ENCODE measurements around the gene DOCK6. TPM values are rescaled to one million over a fixed set of nuclear protein-coding genes. Genes with fewer than 3 reads are reported as not detected.
A peak's percentile ranks its signal among the peaks of the same experiment; 100 is the strongest.

The DOCK6 gene
- total and polyA plus RNA-seq, 10 of the 15 experiments (the other 5 are each of a cell fraction or from before 2014, with no cell fraction given), result 0.76 to 24.8 (median 4.7) TPM

DNA sequence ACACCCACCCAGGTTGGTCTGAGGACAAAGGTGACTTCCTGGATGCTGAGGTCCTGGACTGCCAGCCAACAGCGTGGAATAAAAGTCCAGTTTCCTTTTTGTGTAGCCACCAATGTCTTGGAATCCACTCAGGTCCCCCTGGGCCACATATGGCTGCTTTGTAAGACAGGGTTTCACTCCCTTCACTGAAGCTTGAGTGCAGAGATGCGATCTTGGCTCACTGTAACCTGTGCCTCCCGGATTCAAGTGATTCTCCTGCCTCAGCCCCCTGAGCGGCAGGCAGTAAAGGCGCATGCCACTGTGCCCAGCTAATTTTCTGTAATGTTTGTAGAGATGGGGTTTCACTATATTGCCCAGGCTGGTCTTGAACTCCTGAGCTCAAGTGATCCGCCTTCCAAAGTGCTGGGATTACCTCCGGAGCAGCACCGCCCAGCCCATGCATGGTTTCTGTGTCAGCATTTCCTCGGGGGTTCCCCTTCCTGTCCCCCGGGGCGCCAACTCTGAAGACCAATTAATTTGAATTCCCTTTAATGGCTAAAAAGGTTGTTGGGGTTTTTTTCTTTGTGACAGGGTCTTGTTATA is 82.5 kb downstream of the DOCK6 start:
- BruUV-seq (replicated peaks), result TSS peak; percentile 71
- Histone ChIP-seq H3K27me3 (replicated peaks in 1 of 2; ENCODE audit: control insufficient read depth in 2 of 2, insufficient read depth in 2 of 2, low read length in 1 of 2) (no peaks in the 10 kb centered on the region), H2AFZ (ENCODE audit: control insufficient read depth, low read depth, low read length) (peak overlapping the region; percentile 95), H3K36me3 (ENCODE audit: control insufficient read depth in 2 of 2, insufficient read depth in 2 of 2, low read length in 1 of 2) (no peaks in the 10 kb centered on the region; a peak in 1 of 4 replicates), H3K9me3 (replicated peaks; ENCODE audit: control insufficient read depth, insufficient read depth, low read length) (peaks cover 3% of the 10 kb centered on the region; the same call in 1 of the 3 replicates), H4K20me1 (ENCODE audit: control insufficient read depth, insufficient read depth) (no peaks in the 10 kb centered on the region), H3K4me2 (ENCODE audit: control insufficient read depth, insufficient read depth) (peak overlapping the region; percentile 97), H3K9ac (ENCODE audit: control insufficient read depth, insufficient read depth, low read length) (peak overlapping the region; percentile 87), H3K4me1 (ENCODE audit: control insufficient read depth, insufficient read depth, low read length) (peaks cover 20% of the 10 kb centered on the region), H3K27ac (ENCODE audit: control insufficient read depth, insufficient read depth) (peak overlapping the region; percentile 86), H3K79me2 (ENCODE audit: control insufficient read depth, insufficient read depth, low read length) (no peaks in the 10 kb centered on the region), H3K4me3 (peak overlapping the region; percentile 62)
- ChIA-PET CTCF (interaction anchor here (1.1 to 1.9 kb wide), 3 partner anchors 12 to 238 kb away, joined by 3 to 5 read pairs (median 5); no protein-coding TSS in a partner anchor), SMC1A (ENCODE audit: uncharacterized antibody, unreplicated experiment) (interaction anchor here (0.9 to 1.2 kb wide), 4 partner anchors 15 to 160 kb away, joined by 3 to 4 read pairs (median 3); partner anchors contain the start of genes RAB3D and SPC24), POLR2A (interaction anchor here (0.5 to 1.0 kb wide), 3 partner anchors 24 to 633 kb away, joined by 3 to 4 read pairs (median 3); no protein-coding TSS in a partner anchor), RAD21 (ENCODE audit: unreplicated experiment) (interaction anchor here (0.6 to 1.5 kb wide), 3 partner anchors 9 to 93 kb away, joined by 3 to 4 read pairs (median 3); no protein-coding TSS in a partner anchor)
- intact Hi-C loops (cut with micrococcal nuclease; ENCODE audit: unreplicated experiment) (no loop called here), in situ Hi-C loops (cut with MboI) (no loop called here)
- DNase-seq (ENCODE audit: low read depth, low spot score) (peak; percentile 59), ATAC-seq (peak; percentile 94), FAIRE-seq (peak; percentile 75)
- WGBS (ENCODE audit: insufficient coverage, insufficient replicate concordance, low lambda C conversion rate, missing lambda C conversion rate), result under 1% methylated on average over 11 of the region's 11 CpGs
- no peak for TF ChIP-seq MYB (IDR thresholded peaks at IDR 0.05; ENCODE audit: borderline replicate concordance, low read depth, low read length)
- no peak for TF ChIP-seq MYC (IDR thresholded peaks at IDR 0.05; ENCODE audit: insufficient read depth, insufficient read length, insufficient replicate concordance, low read length, severe bottlenecking)
- TF ChIP-seq POLR2AphosphoS5 (IDR thresholded peaks at IDR 0.05; ENCODE audit: low read length), result no peak
- TF ChIP-seq IRF5 (IDR thresholded peaks at IDR 0.05; ENCODE audit: borderline replicate concordance), result no peak
- TF ChIP-seq ZZZ3 (IDR thresholded peaks at IDR 0.05; ENCODE audit: control insufficient read depth, insufficient read length, low read depth), result no peak
- peak; percentile 84 for TF ChIP-seq IKZF1 (conservative IDR thresholded peaks at IDR 0.05)
- TF ChIP-seq, protein P1, sequence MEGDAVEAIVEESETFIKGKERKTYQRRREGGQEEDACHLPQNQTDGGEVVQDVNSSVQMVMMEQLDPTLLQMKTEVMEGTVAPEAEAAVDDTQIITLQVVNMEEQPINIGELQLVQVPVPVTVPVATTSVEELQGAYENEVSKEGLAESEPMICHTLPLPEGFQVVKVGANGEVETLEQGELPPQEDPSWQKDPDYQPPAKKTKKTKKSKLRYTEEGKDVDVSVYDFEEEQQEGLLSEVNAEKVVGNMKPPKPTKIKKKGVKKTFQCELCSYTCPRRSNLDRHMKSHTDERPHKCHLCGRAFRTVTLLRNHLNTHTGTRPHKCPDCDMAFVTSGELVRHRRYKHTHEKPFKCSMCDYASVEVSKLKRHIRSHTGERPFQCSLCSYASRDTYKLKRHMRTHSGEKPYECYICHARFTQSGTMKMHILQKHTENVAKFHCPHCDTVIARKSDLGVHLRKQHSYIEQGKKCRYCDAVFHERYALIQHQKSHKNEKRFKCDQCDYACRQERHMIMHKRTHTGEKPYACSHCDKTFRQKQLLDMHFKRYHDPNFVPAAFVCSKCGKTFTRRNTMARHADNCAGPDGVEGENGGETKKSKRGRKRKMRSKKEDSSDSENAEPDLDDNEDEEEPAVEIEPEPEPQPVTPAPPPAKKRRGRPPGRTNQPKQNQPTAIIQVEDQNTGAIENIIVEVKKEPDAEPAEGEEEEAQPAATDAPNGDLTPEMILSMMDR (IDR thresholded peaks at IDR 0.05 in 2 of 3, conservative IDR thresholded peaks at IDR 0.05 in 1 of 3; ENCODE audit: control insufficient read depth in 2 of 3, extremely low read depth in 1 of 3, insufficient read depth in 1 of 3, low read depth in 3 of 3, low read length in 3 of 3), result no peak
- no peak for TF ChIP-seq EP300 (IDR thresholded peaks at IDR 0.05; ENCODE audit: borderline replicate concordance in 1 of 2, control insufficient read depth in 1 of 2, low read depth in 2 of 2, low read length in 2 of 2)
- peak; percentile 48; the same call in 1 of the 2 replicates for TF ChIP-seq ZNF207 (IDR thresholded peaks at IDR 0.05; ENCODE audit: borderline replicate concordance)
- peak; percentile 75 for TF ChIP-seq RELA (IDR thresholded peaks at IDR 0.05; ENCODE audit: borderline replicate concordance, partially characterized antibody)
- no peak for TF ChIP-seq SMAD1 (IDR thresholded peaks at IDR 0.05; ENCODE audit: low read depth, partially characterized antibody)
- TF ChIP-seq NR2F1 (conservative IDR thresholded peaks at IDR 0.05), result 0 out of 2 replicates have a peak, but pooled peaks have one; percentile 37
- TF ChIP-seq, protein P2, sequence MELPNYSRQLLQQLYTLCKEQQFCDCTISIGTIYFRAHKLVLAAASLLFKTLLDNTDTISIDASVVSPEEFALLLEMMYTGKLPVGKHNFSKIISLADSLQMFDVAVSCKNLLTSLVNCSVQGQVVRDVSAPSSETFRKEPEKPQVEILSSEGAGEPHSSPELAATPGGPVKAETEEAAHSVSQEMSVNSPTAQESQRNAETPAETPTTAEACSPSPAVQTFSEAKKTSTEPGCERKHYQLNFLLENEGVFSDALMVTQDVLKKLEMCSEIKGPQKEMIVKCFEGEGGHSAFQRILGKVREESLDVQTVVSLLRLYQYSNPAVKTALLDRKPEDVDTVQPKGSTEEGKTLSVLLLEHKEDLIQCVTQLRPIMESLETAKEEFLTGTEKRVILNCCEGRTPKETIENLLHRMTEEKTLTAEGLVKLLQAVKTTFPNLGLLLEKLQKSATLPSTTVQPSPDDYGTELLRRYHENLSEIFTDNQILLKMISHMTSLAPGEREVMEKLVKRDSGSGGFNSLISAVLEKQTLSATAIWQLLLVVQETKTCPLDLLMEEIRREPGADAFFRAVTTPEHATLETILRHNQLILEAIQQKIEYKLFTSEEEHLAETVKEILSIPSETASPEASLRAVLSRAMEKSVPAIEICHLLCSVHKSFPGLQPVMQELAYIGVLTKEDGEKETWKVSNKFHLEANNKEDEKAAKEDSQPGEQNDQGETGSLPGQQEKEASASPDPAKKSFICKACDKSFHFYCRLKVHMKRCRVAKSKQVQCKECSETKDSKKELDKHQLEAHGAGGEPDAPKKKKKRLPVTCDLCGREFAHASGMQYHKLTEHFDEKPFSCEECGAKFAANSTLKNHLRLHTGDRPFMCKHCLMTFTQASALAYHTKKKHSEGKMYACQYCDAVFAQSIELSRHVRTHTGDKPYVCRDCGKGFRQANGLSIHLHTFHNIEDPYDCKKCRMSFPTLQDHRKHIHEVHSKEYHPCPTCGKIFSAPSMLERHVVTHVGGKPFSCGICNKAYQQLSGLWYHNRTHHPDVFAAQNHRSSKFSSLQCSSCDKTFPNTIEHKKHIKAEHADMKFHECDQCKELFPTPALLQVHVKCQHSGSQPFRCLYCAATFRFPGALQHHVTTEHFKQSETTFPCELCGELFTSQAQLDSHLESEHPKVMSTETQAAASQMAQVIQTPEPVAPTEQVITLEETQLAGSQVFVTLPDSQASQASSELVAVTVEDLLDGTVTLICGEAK (IDR thresholded peaks at IDR 0.05; ENCODE audit: borderline replicate concordance), result no peak
- 0 out of 2 replicates have a peak, but pooled peaks have one; percentile 18 for TF ChIP-seq PAX5 (IDR thresholded peaks at IDR 0.05; ENCODE audit: borderline replicate concordance, low read depth, low read length)
- no peak for TF ChIP-seq SREBF1 (IDR thresholded peaks at IDR 0.05; ENCODE audit: low read length)
